ENCODE results near the gene SLFN12L.
"Not testable (repeated sequence)": the region's sequence is repeated elsewhere in the genome, so short reads cannot be mapped to it uniquely, and the experiment has no call there.

Gene SLFN12L

DNA sequence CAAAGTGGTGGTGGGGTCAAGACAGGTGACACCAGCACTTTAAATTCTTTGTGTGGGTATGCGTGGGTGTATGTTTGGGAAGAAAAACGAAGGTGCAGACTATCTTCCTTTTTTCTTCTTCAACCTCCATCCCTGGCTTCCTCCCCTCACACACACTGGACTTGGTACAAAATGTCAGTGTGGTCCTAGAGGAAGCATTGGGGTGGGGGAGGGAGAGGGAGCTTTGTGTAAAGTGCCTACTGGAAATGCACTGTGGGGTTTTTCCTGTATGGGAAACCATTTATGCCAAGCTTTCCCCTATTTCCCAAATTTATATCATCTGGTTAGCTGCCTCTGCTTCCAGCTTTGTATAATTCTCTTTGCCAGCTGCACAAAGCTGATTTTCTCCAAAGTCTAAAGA is 44.4 kb downstream of the SLFN12L start:
- DNase-seq = no peak

DNA sequence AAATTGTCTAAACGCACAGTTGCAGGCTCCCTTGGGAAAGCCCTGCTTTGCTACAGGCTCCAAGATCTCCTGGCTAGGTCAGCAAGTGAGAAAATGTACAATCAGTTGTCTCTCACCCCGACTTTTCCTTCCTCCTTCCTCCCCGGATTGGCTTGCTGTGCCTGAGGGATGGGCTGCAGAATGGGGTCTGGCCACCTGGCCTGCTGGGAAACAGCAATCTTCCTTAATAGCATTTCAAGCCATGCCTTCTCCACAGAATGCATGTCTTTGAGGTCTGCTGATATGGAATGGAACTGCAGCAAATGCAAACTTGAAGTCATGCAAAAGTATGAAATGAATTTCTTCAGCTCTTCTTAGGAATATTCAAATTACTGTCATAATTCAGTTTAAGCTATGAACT is 46.1 kb downstream of the SLFN12L start:
- DNase-seq = no peak

DNA sequence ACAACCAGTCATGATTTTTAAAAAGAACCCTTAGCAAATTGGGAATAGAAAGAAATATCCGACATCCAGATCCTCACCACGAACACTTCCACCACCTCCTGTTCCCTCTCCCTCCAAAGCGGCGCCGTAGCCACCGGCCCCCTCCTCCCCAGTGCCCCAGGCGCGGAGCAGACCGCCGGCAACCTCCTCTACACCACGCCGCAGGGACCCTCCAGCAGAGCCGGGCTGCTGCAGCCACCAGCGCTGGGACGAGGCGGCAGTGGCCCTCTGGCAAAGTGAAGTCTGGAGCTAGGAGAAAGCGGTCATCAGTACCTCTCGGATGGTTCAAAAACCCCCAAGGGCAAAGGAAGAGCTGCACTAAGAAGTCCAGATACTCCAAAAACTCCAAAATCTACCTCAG is 47.5 kb downstream of the SLFN12L start:
- DNase-seq = no peak

DNA sequence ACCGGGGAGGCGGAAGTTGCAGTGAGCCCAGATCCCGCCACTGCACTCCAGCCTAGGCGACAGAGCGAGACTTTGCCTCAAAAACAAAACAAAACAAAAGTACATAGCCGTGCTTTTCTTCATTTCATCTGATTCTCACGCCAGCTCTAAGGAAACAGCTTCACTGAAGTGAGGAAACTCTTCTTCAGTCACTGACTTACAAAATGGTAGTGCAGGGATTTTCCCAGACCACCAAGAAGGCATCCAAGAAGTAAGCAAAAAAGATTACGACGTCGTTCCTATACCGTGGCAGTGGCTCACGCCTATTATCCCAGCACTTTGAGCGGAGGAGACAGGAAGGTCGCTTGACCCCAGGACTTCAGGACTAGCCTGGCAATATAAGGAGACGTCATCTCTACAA is 48.5 kb downstream of the SLFN12L start:
- no peak for DNase-seq

DNA sequence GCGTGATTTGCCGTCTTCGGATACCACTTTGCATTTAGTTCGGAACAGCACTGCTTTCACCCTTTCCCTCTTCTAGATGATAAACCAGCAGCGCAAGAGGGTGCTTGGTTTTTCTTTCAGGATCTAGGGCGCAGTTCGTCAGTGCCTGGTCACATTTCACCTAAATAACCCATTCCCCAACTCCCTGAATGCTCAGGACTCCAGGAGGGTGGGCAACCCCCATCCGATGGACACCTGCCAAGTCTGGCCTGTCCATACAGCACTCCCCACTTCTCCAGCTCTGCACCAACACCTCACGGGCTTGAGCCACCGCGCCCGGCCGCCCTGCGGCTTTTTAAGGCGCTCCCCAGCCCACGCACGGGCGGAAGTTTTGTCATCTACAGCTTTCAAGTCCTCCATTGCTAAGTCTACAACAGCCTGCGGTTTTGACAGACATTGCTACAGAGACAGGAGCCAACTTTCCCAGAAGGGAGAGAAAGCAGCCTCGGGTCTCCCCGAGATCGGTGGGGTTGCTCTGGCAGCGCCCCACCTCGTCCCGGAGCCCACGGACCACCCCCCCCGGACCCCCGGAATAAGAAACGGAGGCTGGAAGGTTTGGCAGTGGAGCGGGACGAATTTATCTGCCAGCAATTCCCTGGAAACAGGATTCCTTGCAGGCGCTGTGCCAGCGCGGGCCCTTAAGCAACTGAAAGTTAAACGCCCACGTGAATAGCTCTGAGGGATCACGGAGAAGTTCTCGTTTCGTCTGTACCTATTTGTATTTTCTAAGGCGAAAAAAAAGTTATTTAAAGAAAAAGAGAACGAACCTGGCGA is 50.4 kb downstream of the SLFN12L start:
- DNase-seq = no peak

DNA sequence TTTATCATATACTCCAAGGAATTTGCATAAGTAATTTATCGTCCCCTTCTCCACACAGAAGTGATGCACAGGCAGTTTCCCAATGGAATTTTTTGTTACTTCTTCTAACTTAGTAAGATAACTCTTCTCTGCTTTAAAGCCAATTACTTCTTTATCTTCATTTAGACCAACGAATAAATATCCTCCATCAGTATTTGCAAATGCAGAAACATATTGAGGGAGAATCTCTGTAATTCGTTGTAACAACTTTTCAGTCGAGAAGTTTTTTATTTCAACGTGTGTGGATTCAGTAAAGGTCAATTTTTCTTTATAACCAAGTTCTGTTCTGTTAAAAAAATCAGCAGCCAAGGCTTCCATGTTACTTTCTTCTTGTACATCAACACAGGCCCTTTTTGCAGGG is 58.2 kb downstream of the SLFN12L start:
- DNase-seq = no peak

DNA sequence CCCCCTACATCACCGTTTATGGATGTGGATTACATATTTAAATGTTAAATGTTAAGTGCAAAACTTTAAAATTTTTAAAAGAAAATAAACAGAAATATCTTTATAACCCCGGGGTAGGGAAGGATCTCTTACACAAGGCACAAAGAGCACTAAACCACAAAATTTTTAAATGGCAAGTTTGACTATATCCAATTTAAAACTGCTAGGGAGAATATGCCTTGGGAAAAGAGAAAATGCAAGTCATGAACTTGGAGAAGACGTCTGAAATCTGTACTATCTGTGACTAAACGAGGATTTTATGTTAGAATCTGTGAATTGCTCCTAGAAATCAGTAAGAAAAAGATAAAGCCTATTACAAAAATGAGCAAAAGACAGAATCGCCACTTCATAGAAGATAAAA is 60.2 kb downstream of the SLFN12L start:
- no peak for DNase-seq

DNA sequence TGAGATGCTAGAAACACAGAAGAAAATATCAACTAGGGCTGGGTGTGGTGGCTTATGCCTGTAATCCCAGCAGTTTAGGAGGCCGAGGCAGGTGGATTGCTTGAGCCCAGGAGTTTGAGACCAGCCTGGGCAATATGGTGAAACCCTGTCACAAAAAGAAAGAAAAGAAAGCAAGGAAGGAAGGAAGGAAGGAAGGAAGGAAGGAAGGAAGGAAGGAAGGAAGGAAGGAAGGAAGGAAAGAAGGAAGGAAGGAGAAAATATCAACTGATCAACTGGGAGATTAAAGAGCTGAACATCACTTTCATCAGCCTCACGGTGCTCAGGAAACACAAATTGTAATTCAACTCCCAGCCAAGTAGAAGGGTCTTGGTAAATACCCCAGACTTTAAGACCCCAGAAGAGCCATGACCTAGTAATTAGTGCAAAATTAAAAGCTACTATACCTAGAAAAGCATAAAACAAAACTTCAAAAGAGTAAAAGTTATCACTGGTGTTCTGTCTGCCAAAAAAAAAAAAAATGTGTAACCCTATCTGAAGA is 61.1 kb downstream of the SLFN12L start:
- DNase-seq = no peak

DNA sequence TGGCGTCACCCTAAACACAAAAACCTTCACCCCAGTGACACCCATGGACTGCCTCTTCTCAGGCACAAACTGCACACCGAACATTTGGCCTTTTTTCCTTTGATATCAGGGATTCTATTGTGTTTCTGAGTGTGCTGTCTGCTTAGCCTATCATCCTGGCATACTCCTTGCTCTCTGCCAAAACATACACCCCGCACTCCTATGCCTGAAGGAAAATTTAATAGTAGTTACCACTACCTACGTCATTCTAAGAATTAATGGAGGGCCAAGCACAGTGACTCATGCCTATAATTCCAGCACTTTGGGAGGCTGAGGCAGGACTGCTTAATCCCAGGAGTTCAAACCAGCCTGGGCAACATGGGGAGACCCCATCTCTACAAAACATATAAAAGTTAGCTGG is 69.0 kb downstream of the SLFN12L start:
- DNase-seq = no peak

DNA sequence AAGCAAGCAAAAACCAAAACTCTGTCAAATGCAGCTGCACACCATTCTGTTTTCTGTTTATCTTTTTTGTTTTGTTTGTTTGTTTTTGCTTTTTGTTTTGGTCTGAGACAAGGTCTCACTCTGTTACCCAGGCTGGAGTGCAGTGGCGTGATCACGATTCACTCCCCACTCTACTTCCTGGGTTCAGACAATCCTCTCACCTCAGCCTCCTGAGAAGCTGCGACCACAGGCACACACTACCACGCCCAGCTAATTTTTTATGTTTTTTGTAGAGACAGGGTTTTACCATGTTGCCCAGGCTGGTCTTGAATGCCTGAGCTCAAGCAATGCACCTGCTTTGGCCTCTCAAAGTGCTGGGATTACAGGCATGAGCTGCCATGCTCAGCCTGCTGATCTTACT is 69.7 kb downstream of the SLFN12L start:
- DNase-seq = no peak

DNA sequence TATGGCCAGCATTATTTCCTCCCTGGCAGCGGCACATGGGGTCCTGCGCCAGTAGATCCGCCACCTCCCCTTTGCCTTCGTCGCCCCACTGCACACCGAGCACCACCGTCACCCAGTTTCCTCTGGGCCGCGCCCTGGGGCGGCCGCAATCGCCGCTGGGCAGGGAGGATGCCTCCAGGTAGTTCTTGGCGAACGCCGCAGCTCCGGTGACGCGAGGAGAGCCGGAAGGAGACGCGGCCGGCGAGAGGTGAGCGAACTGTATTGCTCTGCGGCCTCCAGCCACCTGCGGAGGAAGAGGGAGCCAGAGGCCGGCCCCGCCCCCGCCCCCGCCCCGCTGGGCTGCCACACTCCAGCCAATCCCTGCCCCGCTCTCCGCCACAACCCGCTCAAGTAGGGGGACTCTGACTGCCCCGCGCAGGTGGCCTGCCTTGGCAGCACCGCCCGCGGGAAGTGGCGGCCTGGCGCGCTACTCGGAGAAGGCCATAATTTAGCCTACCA is 77.1 kb downstream of the SLFN12L start:
- no peak for DNase-seq

DNA sequence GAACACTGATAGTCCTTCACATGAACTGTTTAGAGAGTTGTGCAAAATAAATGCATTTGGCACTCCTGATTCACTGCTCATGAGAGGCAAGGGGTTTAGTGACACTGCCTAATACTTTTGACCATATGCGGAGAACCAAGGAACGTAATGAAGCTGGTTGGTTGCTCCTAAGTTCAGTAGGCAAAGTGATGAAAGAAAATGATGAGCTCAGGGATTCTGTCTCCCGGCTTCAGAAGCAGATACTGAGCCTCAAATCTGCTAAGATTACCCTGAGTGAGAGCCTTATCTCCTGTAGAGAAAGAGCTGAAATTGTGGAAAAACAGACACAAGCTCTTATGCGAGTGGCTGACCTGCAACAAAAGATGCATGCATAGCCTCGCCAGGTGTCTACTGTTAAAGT is 83.4 kb downstream of the SLFN12L start:
- DNase-seq = not testable (repeated sequence)

DNA sequence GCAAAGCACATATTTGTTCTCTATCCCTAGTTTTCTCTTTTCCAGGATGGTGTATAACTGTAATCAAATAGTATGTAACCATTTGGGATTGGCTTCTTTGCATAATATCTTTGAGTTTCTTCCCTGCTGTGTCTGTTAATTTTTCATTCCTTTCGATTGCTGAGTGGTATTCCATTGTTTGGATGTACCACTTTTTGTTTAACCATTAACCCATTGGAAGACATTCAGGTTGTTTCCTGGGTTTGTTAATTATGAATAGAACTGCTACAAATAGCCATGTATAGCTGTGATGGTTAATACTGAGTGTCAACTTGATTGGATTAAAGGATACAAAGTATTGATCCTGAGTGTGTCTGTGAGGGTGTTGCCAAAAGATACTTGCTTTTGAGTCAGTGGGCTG is 84.3 kb downstream of the SLFN12L start:
- no peak for DNase-seq

DNA sequence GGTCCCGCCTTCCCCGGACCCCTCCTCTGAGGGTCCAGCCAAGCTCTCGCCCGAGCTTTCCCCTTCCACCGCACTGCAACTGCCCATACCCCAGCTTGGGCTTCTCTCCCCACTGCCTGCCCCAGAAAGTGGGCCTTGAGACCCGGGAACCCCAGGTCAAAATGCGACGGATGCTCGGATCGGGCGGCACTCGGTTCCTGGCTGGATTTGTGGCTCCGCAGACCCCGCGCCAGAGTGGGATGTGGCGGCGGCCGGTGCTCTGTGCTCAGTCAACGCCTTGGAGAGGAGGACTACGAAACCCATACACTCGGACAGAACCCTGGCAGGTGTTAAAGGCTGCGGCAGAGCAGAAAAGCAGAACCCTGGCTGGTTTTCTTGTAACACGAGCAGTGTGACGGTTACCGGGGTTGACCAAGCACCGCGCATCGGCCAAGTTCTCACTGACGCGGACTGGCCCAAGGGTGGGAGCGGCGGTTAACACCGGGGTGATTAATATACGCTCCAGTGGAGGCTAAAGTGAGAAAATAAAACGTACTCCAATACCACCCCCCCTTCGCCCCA is 88.0 kb downstream of the SLFN12L start:
- DNase-seq = peak; percentile 37

DNA sequence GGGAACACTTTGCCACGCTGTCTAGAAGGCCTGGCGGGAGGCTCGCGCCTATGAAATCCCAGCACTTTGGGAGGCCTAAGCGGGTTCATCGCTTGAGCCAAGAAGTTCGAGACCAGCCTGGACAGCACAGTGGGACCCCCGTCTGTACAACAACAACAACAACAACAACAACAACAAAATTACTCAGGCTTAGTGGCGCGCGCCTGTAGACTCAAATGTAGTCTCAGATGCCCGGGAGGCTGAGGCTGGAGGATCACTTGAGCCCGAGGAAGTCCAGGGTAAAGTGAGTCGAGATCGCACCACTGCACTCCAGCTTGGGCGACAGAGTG is 88.6 kb downstream of the SLFN12L start:
- no peak for DNase-seq

DNA sequence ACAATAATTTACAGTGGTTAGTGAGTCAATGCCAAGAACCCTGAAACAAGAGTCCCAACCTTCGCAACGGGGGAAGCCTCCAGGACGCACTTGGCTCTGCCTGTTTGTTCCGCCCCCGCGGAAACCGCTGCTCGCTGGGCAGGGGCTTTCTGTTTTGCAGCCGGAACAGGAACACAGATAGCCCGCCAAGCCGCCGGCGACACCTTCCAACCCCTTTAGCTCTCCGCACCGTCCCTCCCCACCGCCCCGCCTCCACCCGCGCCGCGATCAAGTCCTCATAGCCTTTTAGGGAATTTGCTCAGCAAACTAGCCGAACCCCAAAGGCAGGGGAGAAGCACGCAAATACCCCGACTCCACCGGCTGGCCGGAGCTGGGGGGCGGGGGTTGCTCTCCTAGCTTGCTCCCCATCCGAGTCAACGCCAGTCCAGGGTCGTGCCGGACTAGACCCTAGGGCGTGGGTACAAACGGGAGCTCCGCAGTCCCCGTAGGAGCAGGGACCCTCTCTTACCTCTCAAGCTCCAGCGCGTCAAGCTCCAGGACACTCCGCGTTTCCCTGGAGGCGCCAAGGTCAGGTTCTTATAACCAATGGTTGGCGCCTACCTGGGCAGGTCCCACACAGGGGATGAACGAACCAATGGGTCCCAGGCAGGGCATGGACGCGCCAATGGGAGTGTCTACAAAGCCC is 89.1 kb downstream of the SLFN12L start, which contains the start of gene SLFN13:
Gene SLFN13 (minus strand): TSS at position 553 of the 685 bp plus-strand sequence. CDS start 3,086 bp downstream, outside the sequence.
- DNase-seq = peak; percentile 71

DNA sequence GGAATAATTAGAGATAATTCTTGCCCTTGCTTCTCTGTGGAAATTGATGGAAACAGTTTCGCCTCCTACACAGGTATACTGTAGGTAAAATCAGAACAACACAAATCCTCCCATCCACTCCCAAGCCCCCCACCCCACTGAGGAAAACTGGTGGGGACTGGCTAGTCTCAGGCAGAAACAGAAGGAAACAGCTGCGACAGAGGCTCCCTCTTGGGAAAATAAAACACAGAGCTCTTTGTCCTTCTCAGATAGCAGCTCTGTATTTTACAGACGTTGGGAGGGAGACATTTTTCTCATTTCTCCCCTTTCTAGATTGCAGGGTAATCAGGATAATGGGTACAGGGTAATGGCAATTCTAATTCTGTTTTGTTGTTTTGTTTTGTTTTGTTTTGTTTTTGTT is 90.0 kb downstream of the SLFN12L start:
- DNase-seq = no peak

DNA sequence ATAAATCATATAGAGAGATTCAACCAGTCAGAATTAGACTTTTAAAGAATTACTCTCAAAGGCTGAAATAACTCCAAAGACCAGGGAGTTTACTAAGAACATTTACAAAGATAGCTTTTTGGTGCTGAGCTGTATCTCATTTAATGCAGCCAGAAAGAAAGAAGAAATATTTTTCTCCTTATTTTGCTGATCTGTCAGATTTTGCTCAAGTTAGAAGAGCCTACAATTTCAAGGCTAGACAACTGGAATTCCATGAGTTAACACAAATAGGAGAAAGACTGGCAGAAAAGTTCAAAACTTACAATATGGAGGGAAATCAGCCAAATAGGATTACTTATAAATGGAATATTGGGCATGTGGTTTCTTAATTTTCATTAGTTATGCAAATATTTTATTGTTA is 99.0 kb downstream of the SLFN12L start:
- no peak for DNase-seq

DNA sequence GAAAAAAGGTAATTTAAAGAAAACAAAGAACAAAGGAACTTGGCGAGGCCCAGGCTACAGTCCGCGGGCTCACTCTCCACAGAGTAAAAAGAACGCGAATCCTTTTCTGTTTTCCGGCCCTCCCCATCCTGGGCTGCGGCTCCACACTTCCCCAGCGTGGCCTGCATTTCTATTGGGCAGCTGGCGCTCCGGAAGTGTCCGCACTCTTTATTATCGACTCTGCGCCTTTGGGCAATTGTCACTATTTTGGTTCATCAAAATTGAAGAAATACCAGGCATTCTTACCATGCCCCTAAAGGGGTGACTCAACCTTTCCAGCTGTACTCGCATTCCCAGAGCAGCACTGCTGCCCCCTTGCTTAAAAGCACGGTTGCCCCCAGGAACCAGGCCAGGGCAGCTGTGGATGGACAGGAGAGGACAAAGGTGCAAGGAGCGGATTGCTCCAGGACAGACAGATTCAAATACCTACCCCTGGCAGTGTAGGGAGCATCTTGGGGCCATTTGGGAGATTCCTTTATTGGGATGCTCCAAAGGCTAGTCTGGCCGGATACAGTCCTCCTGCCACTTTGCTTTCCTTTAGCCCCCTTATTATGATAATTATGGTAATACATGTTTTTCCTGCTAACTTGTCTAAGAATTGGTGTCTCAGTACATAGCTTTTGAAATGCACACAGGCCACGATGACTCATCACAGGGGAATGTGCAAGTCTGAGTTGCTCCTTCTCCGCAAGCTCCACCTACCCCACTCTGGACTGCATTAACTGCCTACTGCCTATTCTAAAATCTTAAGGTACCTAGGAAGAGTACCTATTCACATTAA is 104.2 kb downstream of the SLFN12L start:
- peak; percentile 81 for DNase-seq

DNA sequence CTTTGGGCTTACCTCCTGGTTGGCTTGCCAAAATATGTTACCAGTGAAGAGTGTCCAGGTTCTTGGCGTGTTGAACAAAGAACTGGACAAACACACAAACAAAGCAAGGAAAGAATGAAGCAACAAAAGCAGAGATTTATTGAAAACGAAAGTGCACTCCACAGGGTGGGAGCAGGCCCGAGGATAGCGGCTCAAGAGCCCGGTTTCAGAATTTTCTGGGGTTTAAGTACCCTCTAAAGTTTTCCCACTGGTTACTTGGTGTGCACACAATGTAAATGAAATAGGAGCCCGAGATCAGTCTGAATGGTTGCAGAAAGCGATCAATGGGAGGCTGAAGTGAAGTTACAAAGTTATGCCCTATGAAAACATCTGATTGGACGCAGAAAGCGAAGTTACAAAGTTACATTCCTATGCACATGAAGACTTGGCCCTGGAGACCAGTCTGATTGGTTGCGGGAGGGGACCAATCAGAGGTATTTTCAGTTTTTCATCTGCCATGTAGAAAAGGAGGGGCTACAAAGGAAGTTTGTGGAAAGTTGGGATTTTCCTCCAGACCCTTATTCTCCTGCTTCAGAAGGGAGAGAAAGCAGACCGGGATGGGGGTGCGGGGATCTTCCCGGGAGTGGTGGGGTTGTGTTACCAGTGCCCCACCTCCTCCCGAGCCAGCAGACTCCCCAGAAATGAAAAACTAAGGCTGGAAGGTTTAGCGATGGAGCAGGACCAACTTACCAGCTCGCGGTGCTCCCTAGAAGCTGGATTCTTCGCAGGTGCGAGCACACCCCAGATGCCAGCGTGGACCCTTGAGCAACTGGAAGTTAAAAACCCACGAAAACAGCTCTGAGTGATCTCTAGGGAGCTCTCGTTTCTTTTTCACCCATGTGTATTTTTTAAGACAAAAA is 105.1 kb downstream of the SLFN12L start, which contains the start of gene SLFN12:
Gene SLFN12 (minus strand): TSS at position 325 of the 899 bp plus-strand sequence. CDS start 9,472 bp downstream, outside the sequence.
- peak; percentile 89 for DNase-seq

DNA sequence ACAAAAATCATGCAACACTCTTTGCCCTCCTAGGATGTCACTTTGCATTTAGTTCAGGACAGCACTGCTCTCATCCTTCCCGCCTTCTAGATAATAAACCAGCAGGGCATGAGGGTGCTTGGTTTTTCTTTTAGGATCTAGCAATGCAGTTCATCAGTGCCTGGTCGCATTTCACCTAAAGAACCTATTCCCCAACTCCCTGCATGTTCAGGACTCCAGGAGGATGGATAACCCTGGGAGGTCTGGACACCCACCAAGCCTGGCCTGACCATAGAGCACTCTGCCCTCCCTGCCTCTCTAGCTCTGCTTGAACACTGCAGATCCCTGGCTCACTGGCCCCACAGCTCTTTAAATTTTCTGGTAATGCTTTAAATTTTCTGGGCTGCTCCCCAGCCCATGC is 107.8 kb downstream of the SLFN12L start:
- DNase-seq = no peak

DNA sequence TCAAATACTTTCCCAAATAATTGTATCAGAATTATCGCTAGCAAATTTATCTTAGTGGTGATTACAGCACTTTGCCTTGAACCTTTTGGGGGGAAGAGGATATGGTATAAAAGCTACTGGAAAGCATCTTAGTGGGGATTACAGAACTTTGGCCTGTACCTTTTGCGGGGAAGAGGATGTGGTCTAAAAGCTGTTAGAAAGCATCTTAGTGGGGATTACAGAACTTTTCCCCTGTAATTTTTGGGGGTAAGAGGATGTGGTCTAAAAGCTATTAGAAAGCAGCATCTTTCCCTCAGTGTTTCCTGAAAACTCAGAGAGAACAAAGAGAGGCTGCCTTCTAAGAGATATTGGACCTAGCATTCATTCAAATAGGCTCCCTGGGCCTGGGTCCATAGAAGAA is 109.2 kb downstream of the SLFN12L start:
- no peak for DNase-seq
